ENCODE data around the gene RABL3.

The RABL3 gene

DNA sequence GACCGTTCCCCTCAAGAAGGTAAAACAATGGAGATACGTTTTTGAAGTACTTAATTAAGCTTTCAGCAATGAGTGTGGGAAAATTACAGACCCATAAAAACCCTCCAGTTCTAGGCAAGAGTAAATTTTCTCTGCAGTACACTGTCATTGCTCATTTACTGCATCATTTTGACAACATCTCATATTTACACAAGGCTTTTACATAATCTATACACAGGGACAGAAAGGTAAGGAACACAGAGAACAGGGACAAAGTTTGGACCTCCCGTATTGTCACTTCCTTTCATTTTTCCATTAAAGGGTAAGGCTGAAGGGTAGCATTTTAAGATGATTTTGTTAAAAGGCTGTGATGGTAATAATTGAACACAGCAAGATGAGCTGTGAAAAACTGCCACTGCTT, 52.9 kb downstream of the RABL3 start:
- Histone ChIP-seq H3K27me3 (ENCODE audit: insufficient read depth, low read length) (no peaks in the 10 kb centered on the region), H3K9me2 (ENCODE audit: low read depth, low read length) (no peaks in the 10 kb centered on the region), H3K4me2 (ENCODE audit: low read length) (no peak overlapping the region), H3K79me2 (ENCODE audit: insufficient read depth, low read length) (no peaks in the 10 kb centered on the region), H3K4me3 (ENCODE audit: low read depth, low read length, poor library complexity, severe bottlenecking) (no peak overlapping the region), H3K9ac (ENCODE audit: low read length) (no peak overlapping the region), H2AFZ (ENCODE audit: low read length) (no peak overlapping the region), H3K36me3 (ENCODE audit: insufficient read depth, low read length) (peaks cover 6% of the 10 kb centered on the region; the same call in 1 of the 2 replicates), H3K27ac (ENCODE audit: low read depth, low read length, poor library complexity, severe bottlenecking) (no peak overlapping the region), H3K9me3 (ENCODE audit: low read length) (no peaks in the 10 kb centered on the region), H4K20me1 (ENCODE audit: insufficient read depth, low read length) (no peaks in the 10 kb centered on the region), H3K4me1 (ENCODE audit: insufficient read depth, low read length, severe bottlenecking) (peaks cover 11% of the 10 kb centered on the region), H3F3A (ENCODE audit: insufficient read depth, low read length) (no peaks in the 10 kb centered on the region)
- no peak for TF ChIP-seq EZH2 (IDR thresholded peaks at IDR 0.05; ENCODE audit: borderline replicate concordance, low read length)
- TF ChIP-seq CTCF (IDR thresholded peaks at IDR 0.05; ENCODE audit: low read length): no peak

DNA sequence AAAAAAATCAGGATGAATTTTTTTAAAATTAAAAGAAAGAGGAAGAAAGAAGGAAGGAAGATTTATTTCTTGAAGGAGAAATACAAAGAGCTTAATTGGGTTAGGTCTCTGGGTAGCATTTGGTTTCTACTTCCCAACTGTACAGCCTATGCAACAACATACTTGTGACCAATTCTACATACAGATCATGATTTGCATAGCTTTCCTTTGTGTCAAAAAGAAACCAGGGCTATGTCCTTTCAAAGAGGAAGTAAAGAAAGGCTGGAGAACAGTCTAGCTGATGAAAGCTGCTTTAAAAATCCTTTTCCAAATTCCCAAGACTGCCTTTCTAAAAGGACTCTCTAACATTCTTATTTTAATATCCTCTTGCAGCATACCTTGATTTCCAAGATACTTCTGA, 54.2 kb downstream of the RABL3 start:
- Histone ChIP-seq H2AFZ (ENCODE audit: low read length) (no peak overlapping the region), H4K20me1 (ENCODE audit: insufficient read depth, low read length) (no peaks in the 10 kb centered on the region), H3K9me3 (ENCODE audit: low read length) (no peaks in the 10 kb centered on the region), H3K36me3 (ENCODE audit: insufficient read depth, low read length) (no peaks in the 10 kb centered on the region), H3K9ac (ENCODE audit: low read length) (no peak overlapping the region), H3K79me2 (ENCODE audit: insufficient read depth, low read length) (no peaks in the 10 kb centered on the region), H3K4me1 (ENCODE audit: insufficient read depth, low read length, severe bottlenecking) (peaks cover 11% of the 10 kb centered on the region), H3K27me3 (ENCODE audit: insufficient read depth, low read length) (no peaks in the 10 kb centered on the region), H3K27ac (ENCODE audit: low read depth, low read length, poor library complexity, severe bottlenecking) (no peak overlapping the region), H3K9me2 (ENCODE audit: low read depth, low read length) (no peaks in the 10 kb centered on the region), H3F3A (ENCODE audit: insufficient read depth, low read length) (no peaks in the 10 kb centered on the region), H3K4me3 (ENCODE audit: low read depth, low read length, poor library complexity, severe bottlenecking) (no peak overlapping the region), H3K4me2 (ENCODE audit: low read length) (peak overlapping the region; percentile 38; the same call in 1 of the 2 replicates)
- no peak for TF ChIP-seq CTCF (IDR thresholded peaks at IDR 0.05; ENCODE audit: low read length)
- TF ChIP-seq EZH2 (IDR thresholded peaks at IDR 0.05; ENCODE audit: borderline replicate concordance, low read length): no peak

- no peaks in the 10 kb centered on the region for H3K36me3 ChIP-seq (ENCODE audit: insufficient read depth, low read length)
- TF ChIP-seq CTCF (IDR thresholded peaks at IDR 0.05; ENCODE audit: low read length) (no peak), EZH2 (IDR thresholded peaks at IDR 0.05; ENCODE audit: borderline replicate concordance, low read length) (no peak)
- peaks cover 11% of the 10 kb centered on the region for H3K4me1 ChIP-seq (ENCODE audit: insufficient read depth, low read length, severe bottlenecking)
- H3K4me3 ChIP-seq (ENCODE audit: low read depth, low read length, poor library complexity, severe bottlenecking): no peak overlapping the region
- no peak overlapping the region for H3K27ac ChIP-seq (ENCODE audit: low read depth, low read length, poor library complexity, severe bottlenecking)
- no peaks in the 10 kb centered on the region for H4K20me1 ChIP-seq (ENCODE audit: insufficient read depth, low read length)
- H3K9ac ChIP-seq (ENCODE audit: low read length): no peak overlapping the region
- H3K79me2 ChIP-seq (ENCODE audit: insufficient read depth, low read length): no peaks in the 10 kb centered on the region
- H3K4me2 ChIP-seq (ENCODE audit: low read length): no peak overlapping the region
- H3K9me2 ChIP-seq (ENCODE audit: low read depth, low read length): no peaks in the 10 kb centered on the region
- no peaks in the 10 kb centered on the region for H3K27me3 ChIP-seq (ENCODE audit: insufficient read depth, low read length)
- no peaks in the 10 kb centered on the region for H3K9me3 ChIP-seq (ENCODE audit: low read length)
- H2AFZ ChIP-seq (ENCODE audit: low read length): no peak overlapping the region
- H3F3A ChIP-seq (ENCODE audit: insufficient read depth, low read length): no peaks in the 10 kb centered on the region
These were observed 56.9 kb downstream of the RABL3 start for GRCh38 chr3:120685411-120685810.

All from OCI-LY1 (cell line).